CD8-positive, alpha-beta memory T cell (primary cell): ENCODE data around the gene CCR2. TPM values are rescaled to one million over a fixed set of nuclear protein-coding genes. Genes with fewer than 3 reads are reported as not detected.
A peak's percentile ranks its signal among the peaks of the same experiment; 100 is the strongest.

Source experiments
- CTCF ChIA-PET: fragments of 350-600 bp; sonication (Branson Sonifier 250); formaldehyde crosslinking; loops from one replicate; lab custom pipeline; 2021; ENCODE audit warnings: antibody characterized with exemption; lab: Charles Lee
- POLR2A ChIA-PET: fragments of 350-600 bp; sonication (Branson Sonifier 250); formaldehyde crosslinking; loops from one replicate; lab custom pipeline; 2021; ENCODE audit warnings: antibody characterized with exemption; lab: Charles Lee
- DNase-seq, 5 donors: peaks; one replicate each; pipeline versions ENCODE4 v3.0.0 to v3.0.0-alpha.2; 2020 to 2022; ENCODE audit warnings: mixed read lengths in 1 of 5
- H3K27ac ChIP-seq: one replicate; pipeline ENCODE4 v1.7.0; 2013; ENCODE audit warnings: low read depth, mild to moderate bottlenecking, low read length, moderate library complexity
- H3K27me3 ChIP-seq: 2 replicates; pipeline ENCODE4 v1.7.0; 2013; ENCODE audit warnings: low read length, mild to moderate bottlenecking; ENCODE audit not compliant: insufficient read depth, poor library complexity, severe bottlenecking
- H3K36me3 ChIP-seq: 2 replicates; pipeline ENCODE4 v1.7.0; 2013; ENCODE audit warnings: mild to moderate bottlenecking, low read length, moderate library complexity; ENCODE audit not compliant: insufficient read depth
- H3K4me1 ChIP-seq: 2 replicates; pipeline ENCODE4 v1.7.0; 2013; ENCODE audit warnings: mild to moderate bottlenecking, low read length, moderate library complexity; ENCODE audit not compliant: insufficient read depth
- H3K4me3 ChIP-seq: 2 replicates; pipeline ENCODE4 v1.7.0; 2013; ENCODE audit warnings: mild to moderate bottlenecking, low read length
- H3K9me3 ChIP-seq: 2 replicates; pipeline ENCODE4 v1.7.0; 2013; ENCODE audit warnings: mild to moderate bottlenecking, low read length
- H3K27ac Mint-ChIP-seq, 8 donors: one replicate each; pipeline ENCODE4 v1.8.0; 2020 to 2021; ENCODE audit warnings: mixed read lengths in 8 of 8, mild to moderate bottlenecking in 6 of 8, inconsistent platforms in 3 of 8, moderate library complexity in 3 of 8
- H3K27me3 Mint-ChIP-seq, 2 donors: one replicate each; pipeline ENCODE4 v1.8.0; 2020 to 2021; ENCODE audit warnings: mixed read lengths in 2 of 2, mild to moderate bottlenecking in 1 of 2, moderate library complexity in 1 of 2
- H3K36me3 Mint-ChIP-seq, 3 donors: one replicate each; pipeline ENCODE4 v1.8.0; 2020 to 2021; ENCODE audit warnings: mixed read lengths in 3 of 3, inconsistent platforms in 1 of 3, mild to moderate bottlenecking in 1 of 3
- H3K4me1 Mint-ChIP-seq, 3 donors: one replicate each; pipeline ENCODE4 v1.8.0; 2020 to 2021; ENCODE audit warnings: mixed read lengths in 3 of 3, inconsistent platforms in 1 of 3, mild to moderate bottlenecking in 1 of 3
- H3K4me3 Mint-ChIP-seq, 7 donors: one replicate each; pipeline ENCODE4 v1.8.0; 2020 to 2021; ENCODE audit warnings: mixed read lengths in 7 of 7, mild to moderate bottlenecking in 6 of 7, moderate library complexity in 4 of 7, inconsistent platforms in 2 of 7
- H3K9me3 Mint-ChIP-seq, 5 donors: one replicate each; pipeline ENCODE4 v1.8.0; 2020 to 2022; ENCODE audit warnings: mixed read lengths in 5 of 5, mild to moderate bottlenecking in 3 of 5, moderate library complexity in 2 of 5, inconsistent platforms in 1 of 5
- polyA plus RNA-seq: library from polyadenylated mRNA; unstranded; fragments of 300-500 nt; fragmentation: Illumina TruSeq; gene quantifications from one replicate; pipeline ENCODE4 v1.2.3, GENCODE V29; 2021
- total RNA-seq, 2 experiments: library from RNA; stranded (reverse); gene quantifications; one replicate each; pipeline ENCODE4 v1.2.3, GENCODE V29; 2021

Gene CCR2
- total and polyA plus RNA-seq, 3 experiments from 2014 or later, result 0.51 to 59.7 (median 0.74) TPM

DNA sequence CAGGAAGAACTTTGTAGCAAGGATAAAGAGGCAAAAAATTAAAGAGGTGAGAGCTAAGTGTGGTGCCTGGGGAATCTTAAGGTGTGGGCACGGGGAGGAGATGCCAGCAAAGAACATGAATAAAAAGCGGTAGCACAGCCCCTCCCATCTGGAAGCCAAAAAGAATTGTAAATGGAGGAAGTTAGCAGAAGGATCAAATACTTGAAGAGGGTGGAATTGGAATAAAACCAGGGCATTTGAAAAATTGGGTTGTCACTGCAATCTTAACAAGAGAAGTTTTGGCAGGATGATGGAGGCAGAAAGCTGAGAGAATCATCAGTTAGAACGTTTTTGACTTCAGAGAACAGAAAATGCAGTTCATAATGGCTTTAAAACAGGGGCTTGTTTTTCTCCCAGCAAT lies 2.4 kb downstream of the CCR2 start:
- CTCF ChIA-PET, result no interaction called here

DNA sequence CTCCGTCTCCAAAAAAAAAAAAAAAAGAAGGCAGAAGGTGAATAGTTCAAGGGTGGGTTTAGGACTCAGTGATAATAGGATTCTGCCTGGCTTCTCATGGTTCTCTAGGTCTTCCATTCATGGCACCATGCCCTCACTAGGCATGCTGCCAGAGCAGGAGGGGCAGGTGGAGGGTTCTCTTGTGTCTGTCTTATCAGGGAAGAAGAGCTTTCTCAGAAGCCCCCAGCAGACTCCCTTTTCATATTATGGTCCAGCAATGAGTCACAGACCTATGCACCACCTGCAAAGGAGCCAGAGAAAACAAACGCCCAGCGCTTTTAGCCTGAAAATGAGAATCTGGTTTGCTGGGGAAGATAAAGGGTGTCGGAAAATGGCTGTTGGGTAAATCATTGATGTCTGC lies 3.0 kb downstream of the CCR2 start:
- Histone ChIP-seq H3K9me3 (no peaks in the 10 kb centered on the region), H3K4me1 (peaks cover 49% of the 10 kb centered on the region), H3K27me3 (no peaks in the 10 kb centered on the region), H3K27ac (no peak overlapping the region), H3K4me3 (no peak overlapping the region), H3K36me3 (no peaks in the 10 kb centered on the region)
- peaks cover 6 to 14% (median 10%) of the 10 kb centered on the region in 3 donors for H3K36me3 Mint-ChIP-seq
- no peaks in the 10 kb centered on the region for H3K9me3 Mint-ChIP-seq
- ChIA-PET POLR2A (no interaction called here), CTCF (no interaction called here)
- H3K4me3 Mint-ChIP-seq, result peak overlapping the region; percentile 59 to 92 (median 87)
- no peaks in the 10 kb centered on the region for H3K27me3 Mint-ChIP-seq
- peaks cover 76 to 98% (median 96%) of the 10 kb centered on the region in 3 donors for H3K4me1 Mint-ChIP-seq
- DNase-seq, result no peak
- peak overlapping the region; percentile 57 to 97 (median 83) for H3K27ac Mint-ChIP-seq

More for the DNA sequence above, 2.4 kb downstream of the CCR2 start:
- DNase-seq, result no peak
- H3K27me3 ChIP-seq, result no peaks in the 10 kb centered on the region
- H3K4me1 ChIP-seq, result peaks cover 49% of the 10 kb centered on the region
- H3K27ac Mint-ChIP-seq, result peak overlapping the region; percentile 51 to 97 (median 80)
- H3K4me3 Mint-ChIP-seq, result peak overlapping the region; percentile 59 to 92 (median 87)
- no peaks in the 10 kb centered on the region for H3K9me3 ChIP-seq
- no peaks in the 10 kb centered on the region for H3K27me3 Mint-ChIP-seq
- peaks cover 75 to 98% (median 96%) of the 10 kb centered on the region in 3 donors for H3K4me1 Mint-ChIP-seq
- no peak overlapping the region for H3K27ac ChIP-seq
- H3K36me3 ChIP-seq, result no peaks in the 10 kb centered on the region
- no peaks in the 10 kb centered on the region for H3K9me3 Mint-ChIP-seq
- no peak overlapping the region for H3K4me3 ChIP-seq
- peaks cover 6 to 14% (median 10%) of the 10 kb centered on the region in 3 donors for H3K36me3 Mint-ChIP-seq
- POLR2A ChIA-PET, result no interaction called here

DNA sequence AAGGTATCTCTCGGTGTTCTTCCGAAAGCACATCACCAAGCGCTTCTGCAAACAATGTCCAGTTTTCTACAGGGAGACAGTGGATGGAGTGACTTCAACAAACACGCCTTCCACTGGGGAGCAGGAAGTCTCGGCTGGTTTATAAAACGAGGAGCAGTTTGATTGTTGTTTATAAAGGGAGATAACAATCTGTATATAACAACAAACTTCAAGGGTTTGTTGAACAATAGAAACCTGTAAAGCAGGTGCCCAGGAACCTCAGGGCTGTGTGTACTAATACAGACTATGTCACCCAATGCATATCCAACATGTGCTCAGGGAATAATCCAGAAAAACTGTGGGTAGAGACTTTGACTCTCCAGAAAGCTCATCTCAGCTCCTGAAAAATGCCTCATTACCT lies 4.6 kb downstream of the CCR2 start:
- Mint-ChIP-seq H3K27me3 (no peaks in the 10 kb centered on the region), H3K4me3 (peak overlapping the region; percentile 59 to 92 (median 87)), H3K27ac (peak overlapping the region; percentile 51 to 97 (median 82)), H3K36me3 (peaks cover 6 to 14% (median 10%) of the 10 kb centered on the region in 3 donors), H3K4me1 (peaks cover 67 to 92% (median 92%) of the 10 kb centered on the region in 3 donors), H3K9me3 (no peaks in the 10 kb centered on the region)
- Histone ChIP-seq H3K27ac (peak overlapping the region; percentile 10), H3K9me3 (no peaks in the 10 kb centered on the region), H3K4me3 (no peak overlapping the region), H3K36me3 (no peaks in the 10 kb centered on the region), H3K27me3 (no peaks in the 10 kb centered on the region), H3K4me1 (peaks cover 44% of the 10 kb centered on the region)
- ChIA-PET POLR2A (no interaction called here), CTCF (interaction anchor here (2.2 kb wide), 1 partner anchor 11 kb away, joined by 18 read pairs; no protein-coding TSS in a partner anchor)
- DNase-seq, result no peak

DNA sequence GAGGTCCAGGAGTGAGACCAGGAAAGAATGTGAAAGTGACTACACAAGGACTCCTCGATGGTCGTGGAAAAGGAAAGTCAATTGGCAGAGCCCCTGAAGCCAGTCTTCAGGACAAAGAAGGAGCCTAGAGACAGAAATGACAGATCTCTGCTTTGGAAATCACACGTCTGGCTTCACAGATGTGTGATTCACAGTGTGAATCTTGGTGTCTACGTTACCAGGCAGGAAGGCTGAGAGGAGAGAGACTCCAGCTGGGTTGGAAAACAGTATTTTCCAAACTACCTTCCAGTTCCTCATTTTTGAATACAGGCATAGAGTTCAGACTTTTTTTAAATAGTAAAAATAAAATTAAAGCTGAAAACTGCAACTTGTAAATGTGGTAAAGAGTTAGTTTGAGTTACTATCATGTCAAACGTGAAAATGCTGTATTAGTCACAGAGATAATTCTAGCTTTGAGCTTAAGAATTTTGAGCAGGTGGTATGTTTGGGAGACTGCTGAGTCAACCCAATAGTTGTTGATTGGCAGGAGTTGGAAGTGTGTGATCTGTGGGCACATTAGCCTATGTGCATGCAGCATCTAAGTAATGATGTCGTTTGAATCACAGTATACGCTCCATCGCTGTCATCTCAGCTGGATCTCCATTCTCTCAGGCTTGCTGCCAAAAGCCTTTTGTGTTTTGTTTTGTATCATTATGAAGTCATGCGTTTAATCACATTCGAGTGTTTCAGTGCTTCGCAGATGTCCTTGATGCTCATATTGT lies 6.0 kb downstream of the CCR2 start:
- peak overlapping the region; percentile 62 to 92 (median 81) for H3K4me3 Mint-ChIP-seq
- no peaks in the 10 kb centered on the region for H3K27me3 ChIP-seq
- DNase-seq, result peak in 1 of 5 donors; percentile 54
- no peaks in the 10 kb centered on the region for H3K9me3 Mint-ChIP-seq
- ChIA-PET CTCF (interaction anchor here (0.9 to 2.8 kb wide), 3 partner anchors 9 to 84 kb away, joined by 3 to 18 read pairs (median 9); no protein-coding TSS in a partner anchor), POLR2A (interaction anchor here (0.9 to 1.2 kb wide), 4 partner anchors 9 to 80 kb away, joined by 3 to 6 read pairs (median 3); no protein-coding TSS in a partner anchor)
- no peak overlapping the region for H3K27ac ChIP-seq
- H3K36me3 ChIP-seq, result no peaks in the 10 kb centered on the region
- no peaks in the 10 kb centered on the region for H3K9me3 ChIP-seq
- H3K4me1 ChIP-seq, result peaks cover 33% of the 10 kb centered on the region
- H3K27me3 Mint-ChIP-seq, result no peaks in the 10 kb centered on the region
- H3K4me3 ChIP-seq, result no peak overlapping the region
- peaks cover 6 to 18% (median 13%) of the 10 kb centered on the region in 3 donors for H3K36me3 Mint-ChIP-seq
- H3K4me1 Mint-ChIP-seq, result peaks cover 61 to 86% (median 85%) of the 10 kb centered on the region in 3 donors
- peak overlapping the region; percentile 57 to 97 (median 92) for H3K27ac Mint-ChIP-seq

DNA sequence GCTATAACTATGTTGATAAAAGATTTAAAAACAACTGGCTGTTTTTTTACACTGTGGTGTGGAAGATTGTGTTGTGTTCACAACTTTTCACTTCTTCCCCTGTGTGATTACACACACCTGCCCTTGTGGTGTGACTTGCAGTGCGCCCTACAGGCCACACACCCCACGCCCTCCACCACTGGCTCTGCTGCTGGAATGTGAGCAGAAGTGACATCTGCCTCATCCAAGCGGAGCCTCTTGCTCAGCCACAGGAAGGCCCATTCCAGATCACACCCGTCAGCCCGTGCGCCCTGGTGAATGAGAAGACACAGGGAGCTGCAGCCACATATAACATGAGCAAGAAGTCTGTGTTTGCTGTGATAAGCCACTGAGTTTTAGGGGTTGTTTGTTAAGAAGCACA lies 7.0 kb downstream of the CCR2 start:
- Mint-ChIP-seq H3K4me1 (peaks cover 56 to 86% (median 81%) of the 10 kb centered on the region in 3 donors), H3K4me3 (peak overlapping the region; percentile 18 to 88 (median 70))
- H3K4me1 ChIP-seq, result peaks cover 33% of the 10 kb centered on the region

DNA sequence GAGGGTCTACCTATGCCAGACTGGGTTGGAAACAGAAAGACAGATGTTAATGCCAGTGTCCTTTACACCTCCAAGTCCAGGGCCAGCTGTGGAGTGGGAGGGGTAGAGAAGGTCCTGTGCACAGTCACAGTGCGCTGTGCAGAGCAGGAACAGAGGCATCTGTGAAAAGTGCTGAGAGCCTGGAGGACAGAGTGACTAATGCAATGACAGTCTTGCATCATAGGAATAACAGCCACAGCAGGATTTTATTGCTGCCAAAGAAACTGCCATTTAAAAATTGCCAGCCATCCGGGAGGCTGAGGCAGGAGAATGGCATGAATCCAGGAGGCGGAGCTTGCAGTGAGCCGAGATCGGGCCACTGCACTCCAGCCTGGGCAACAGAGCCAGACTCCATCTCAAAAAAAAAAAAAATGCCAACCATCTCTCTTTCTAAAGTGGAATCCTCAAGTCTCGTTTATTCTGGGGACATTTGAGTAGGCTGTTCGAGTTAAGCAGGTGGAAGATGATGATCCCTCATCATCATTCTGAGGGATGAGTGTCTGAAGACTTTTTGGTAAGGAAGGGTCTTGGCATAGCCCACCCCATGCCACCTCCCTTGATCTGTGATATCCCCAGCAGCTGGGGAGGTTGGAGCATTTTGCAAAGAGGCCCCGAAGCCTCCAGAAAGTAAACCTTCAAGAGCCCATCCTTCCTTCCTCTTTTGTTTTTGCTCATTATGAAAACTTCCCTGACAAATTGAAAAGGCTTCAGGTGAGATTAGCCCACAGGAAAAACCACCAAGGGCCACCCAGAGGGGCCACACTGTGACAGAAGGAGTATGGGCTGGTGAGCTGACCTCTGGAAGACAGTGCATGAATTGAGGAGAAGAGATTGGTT lies 7.7 kb downstream of the CCR2 start:
- Mint-ChIP-seq H3K4me3 (peak overlapping the region; percentile 18 to 88 (median 70)), H3K27me3 (peaks cover 0 to 2% of the 10 kb centered on the region in 2 donors), H3K4me1 (peaks cover 59 to 88% (median 82%) of the 10 kb centered on the region in 3 donors), H3K36me3 (peaks cover 5 to 15% (median 8%) of the 10 kb centered on the region in 3 donors), H3K27ac (peak overlapping the region; percentile 57 to 97 (median 92)), H3K9me3 (no peaks in the 10 kb centered on the region)
- CTCF ChIA-PET, result interaction anchor here (1.9 to 2.8 kb wide), 3 partner anchors 9 to 85 kb away, joined by 4 to 12 read pairs (median 9); partner anchors contain the start of gene CCR5
- no peak overlapping the region for H3K27ac ChIP-seq
- no peaks in the 10 kb centered on the region for H3K27me3 ChIP-seq
- POLR2A ChIA-PET, result no interaction called here
- no peak overlapping the region for H3K4me3 ChIP-seq
- no peaks in the 10 kb centered on the region for H3K9me3 ChIP-seq
- H3K36me3 ChIP-seq, result no peaks in the 10 kb centered on the region
- H3K4me1 ChIP-seq, result peaks cover 33% of the 10 kb centered on the region
- no peak for DNase-seq

More for the DNA sequence above, 7.0 kb downstream of the CCR2 start:
- Mint-ChIP-seq H3K9me3 (no peaks in the 10 kb centered on the region), H3K27me3 (peaks cover 0 to 2% of the 10 kb centered on the region in 2 donors), H3K27ac (peak overlapping the region; percentile 45 to 97 (median 92)), H3K36me3 (peaks cover 6 to 14% (median 12%) of the 10 kb centered on the region in 3 donors)
- peak in 2 of 5 donors; percentile 22 to 57 for DNase-seq
- ChIA-PET CTCF (interaction anchor here (1.9 to 2.8 kb wide), 4 partner anchors 8 to 85 kb away, joined by 4 to 18 read pairs (median 10); partner anchors contain the start of gene CCR5), POLR2A (interaction anchor here (1.2 kb wide), 1 partner anchor 8 kb away, joined by 3 read pairs; no protein-coding TSS in a partner anchor)
- H3K9me3 ChIP-seq, result no peaks in the 10 kb centered on the region
- no peaks in the 10 kb centered on the region for H3K27me3 ChIP-seq
- no peak overlapping the region for H3K4me3 ChIP-seq
- H3K27ac ChIP-seq, result no peak overlapping the region
- H3K36me3 ChIP-seq, result no peaks in the 10 kb centered on the region

DNA sequence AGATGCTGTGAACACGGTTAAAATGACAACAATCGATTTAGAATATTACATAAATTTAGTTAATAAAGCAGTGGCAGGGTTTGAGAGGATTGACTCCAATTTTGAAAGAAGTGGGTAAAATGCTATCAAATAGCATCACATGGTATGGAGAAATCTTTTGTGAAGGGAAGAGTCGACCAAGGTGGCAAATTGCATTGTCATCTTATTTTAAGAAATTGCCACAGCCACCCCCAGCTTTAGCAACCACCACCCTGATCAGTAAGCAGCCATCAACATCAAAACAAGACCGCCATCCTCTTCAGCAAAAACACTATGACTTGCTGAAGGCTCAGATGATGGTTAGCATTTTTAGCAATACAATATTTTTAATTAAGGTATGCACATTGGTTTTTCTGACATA lies 11.1 kb downstream of the CCR2 start:
- Mint-ChIP-seq H3K36me3 (peaks cover 0 to 7% (median 4%) of the 10 kb centered on the region in 3 donors), H3K4me3 (no peak overlapping the region), H3K27me3 (peaks cover 0 to 2% of the 10 kb centered on the region in 2 donors), H3K9me3 (no peaks in the 10 kb centered on the region), H3K27ac (peak overlapping the region in 2 of 8 donors; percentile 37 to 70), H3K4me1 (peaks cover 63 to 85% (median 82%) of the 10 kb centered on the region in 3 donors)
- Histone ChIP-seq H3K27ac (no peak overlapping the region), H3K4me1 (peaks cover 48% of the 10 kb centered on the region), H3K4me3 (no peak overlapping the region), H3K36me3 (no peaks in the 10 kb centered on the region), H3K27me3 (no peaks in the 10 kb centered on the region), H3K9me3 (no peaks in the 10 kb centered on the region)
- ChIA-PET CTCF (interaction anchor here (1.8 to 8.0 kb wide), 2 partner anchors 90 to 263 kb away, joined by 4 to 156 read pairs; no protein-coding TSS in a partner anchor), POLR2A (interaction anchor here (0.7 kb wide), 1 partner anchor 67 kb away, joined by 3 read pairs; no protein-coding TSS in a partner anchor)
- DNase-seq, result no peak
